ENCODE measurements around the gene GTF2H2C_2.
"Not testable (repeated sequence)": the region's sequence is repeated elsewhere in the genome, so short reads cannot be mapped to it uniquely, and the experiment has no call there.

Gene GTF2H2C_2

GRCh38 chr5:70415117-70415516 is at the start of gene GTF2H2C_2:
Gene GTF2H2C_2 (plus strand): TSS chr5:70415368.
- H3K36me3 Mint-ChIP-seq, DNase-seq, POLR2A ChIA-PET, H3K4me3 Mint-ChIP-seq, H3K27ac Mint-ChIP-seq, H3K4me1 Mint-ChIP-seq, H3K27me3 Mint-ChIP-seq, H3K9me3 Mint-ChIP-seq: not testable (repeated sequence)
- ATAC-seq = peak; percentile 99

GRCh38 chr5:70400984-70401686 is 14.0 kb upstream of the GTF2H2C_2 start:
- DNase-seq (peak in 8 of 10 donors; percentile 13 to 78 (median 68)), ATAC-seq (peak; percentile 95 to 96)
- Mint-ChIP-seq H3K4me3 (peak overlapping the region; percentile 38 to 87 (median 76)), H3K27ac (peak overlapping the region in 6 of 10 donors; percentile 65 to 89 (median 84))
- H3K4me1 Mint-ChIP-seq, H3K27me3 Mint-ChIP-seq, H3K36me3 Mint-ChIP-seq, H3K9me3 Mint-ChIP-seq, POLR2A ChIA-PET: not testable (repeated sequence)

- H3K36me3 Mint-ChIP-seq, POLR2A ChIA-PET, H3K27ac Mint-ChIP-seq, ATAC-seq, H3K27me3 Mint-ChIP-seq, H3K9me3 Mint-ChIP-seq, H3K4me3 Mint-ChIP-seq, DNase-seq, H3K4me1 Mint-ChIP-seq: not testable (repeated sequence)
These were observed 6.2 kb downstream of the GTF2H2C_2 start for GRCh38 chr5:70421322-70421721.

- H3K27me3 Mint-ChIP-seq, POLR2A ChIA-PET, H3K36me3 Mint-ChIP-seq, ATAC-seq, H3K4me1 Mint-ChIP-seq, H3K4me3 Mint-ChIP-seq, DNase-seq, H3K27ac Mint-ChIP-seq, H3K9me3 Mint-ChIP-seq: not testable (repeated sequence)
These were observed 8.0 kb downstream of the GTF2H2C_2 start for GRCh38 chr5:70423215-70423614.

- DNase-seq, H3K27me3 Mint-ChIP-seq, H3K36me3 Mint-ChIP-seq, ATAC-seq, H3K4me3 Mint-ChIP-seq, H3K4me1 Mint-ChIP-seq, POLR2A ChIA-PET, H3K9me3 Mint-ChIP-seq, H3K27ac Mint-ChIP-seq: not testable (repeated sequence)
These were observed 23.4 kb downstream of the GTF2H2C_2 start for GRCh38 chr5:70438518-70438917.

GRCh38 chr5:70449565-70449964 is 34.4 kb downstream of the GTF2H2C_2 start:
- H3K9me3 Mint-ChIP-seq, ATAC-seq, DNase-seq, H3K4me1 Mint-ChIP-seq, H3K4me3 Mint-ChIP-seq, H3K36me3 Mint-ChIP-seq, H3K27me3 Mint-ChIP-seq, H3K27ac Mint-ChIP-seq, POLR2A ChIA-PET: not testable (repeated sequence)

GRCh38 chr5:70451249-70451984 is 36.2 kb downstream of the GTF2H2C_2 start:
- H3K27ac Mint-ChIP-seq, H3K36me3 Mint-ChIP-seq, H3K27me3 Mint-ChIP-seq, H3K9me3 Mint-ChIP-seq, H3K4me1 Mint-ChIP-seq, DNase-seq, POLR2A ChIA-PET, ATAC-seq, H3K4me3 Mint-ChIP-seq: not testable (repeated sequence)

GRCh38 chr5:70457093-70457492 is 41.9 kb downstream of the GTF2H2C_2 start:
- H3K27ac Mint-ChIP-seq, H3K4me1 Mint-ChIP-seq, H3K27me3 Mint-ChIP-seq, H3K4me3 Mint-ChIP-seq, POLR2A ChIA-PET, DNase-seq, H3K9me3 Mint-ChIP-seq, H3K36me3 Mint-ChIP-seq, ATAC-seq: not testable (repeated sequence)

- DNase-seq, POLR2A ChIA-PET: not testable (repeated sequence)
These were observed 44.0 kb downstream of the GTF2H2C_2 start for GRCh38 chr5:70459188-70459587.

GRCh38 chr5:70461984-70462383 is 46.8 kb downstream of the GTF2H2C_2 start:
- H3K4me1 Mint-ChIP-seq, H3K27ac Mint-ChIP-seq, H3K4me3 Mint-ChIP-seq: not testable (repeated sequence)

More at GRCh38 chr5:70459188-70459587, 44.0 kb downstream of the GTF2H2C_2 start:
- ATAC-seq, H3K4me1 Mint-ChIP-seq, H3K9me3 Mint-ChIP-seq, H3K4me3 Mint-ChIP-seq, H3K36me3 Mint-ChIP-seq, H3K27me3 Mint-ChIP-seq, H3K27ac Mint-ChIP-seq: not testable (repeated sequence)

GRCh38 chr5:70464019-70464637 is 49.0 kb downstream of the GTF2H2C_2 start:
- H3K27me3 Mint-ChIP-seq, H3K27ac Mint-ChIP-seq, ATAC-seq: not testable (repeated sequence)

More at GRCh38 chr5:70461984-70462383, 46.8 kb downstream of the GTF2H2C_2 start:
- H3K27me3 Mint-ChIP-seq, DNase-seq, ATAC-seq, H3K36me3 Mint-ChIP-seq, H3K9me3 Mint-ChIP-seq, POLR2A ChIA-PET: not testable (repeated sequence)

GRCh38 chr5:70469926-70470509 is 54.9 kb downstream of the GTF2H2C_2 start:
- DNase-seq, H3K9me3 Mint-ChIP-seq, POLR2A ChIA-PET, H3K4me3 Mint-ChIP-seq, H3K4me1 Mint-ChIP-seq, H3K27me3 Mint-ChIP-seq, ATAC-seq, H3K36me3 Mint-ChIP-seq, H3K27ac Mint-ChIP-seq: not testable (repeated sequence)

More at GRCh38 chr5:70464019-70464637, 49.0 kb downstream of the GTF2H2C_2 start:
- POLR2A ChIA-PET, DNase-seq, H3K4me1 Mint-ChIP-seq, H3K4me3 Mint-ChIP-seq, H3K36me3 Mint-ChIP-seq, H3K9me3 Mint-ChIP-seq: not testable (repeated sequence)

Measured in naive thymus-derived CD8-positive, alpha-beta T cell (primary cell).